Cardiac muscle cell (in vitro differentiated cells and primary cell): ENCODE data around the gene PIK3C2B. TPM values are rescaled to one million over a fixed set of nuclear protein-coding genes. Genes with fewer than 3 reads are reported as not detected.

Source experiments
- DNase-seq, 2 donors: peaks; one replicate each; pipeline versions ENCODE4 v3.0.0 to v3.0.0-alpha.2; 2010 to 2017; ENCODE audit warnings: low read depth in 1 of 2, low spot score in 1 of 2
- H3K27ac ChIP-seq: fragments of 200-600 bp; sonication (generic); 2 replicates; pipeline ENCODE4 v1.5.1; 2016
- H3K27me3 ChIP-seq: fragments of 200-600 bp; sonication (generic); 2 replicates; pipeline ENCODE4 v1.6.0; 2016; ENCODE audit warnings: control low read depth
- H3K36me3 ChIP-seq: fragments of 200-600 bp; sonication (generic); 2 replicates; pipeline ENCODE4 v1.5.1; 2016; ENCODE audit warnings: control low read depth
- H3K4me1 ChIP-seq: fragments of 200-600 bp; sonication (generic); 2 replicates; pipeline ENCODE4 v1.8.1; 2017; ENCODE audit warnings: low read depth, mild to moderate bottlenecking, mixed run types
- H3K4me3 ChIP-seq: fragments of 200-600 bp; sonication (generic); 2 replicates; pipeline ENCODE4 v1.5.1; 2016; ENCODE audit warnings: mild to moderate bottlenecking
- H3K9me3 ChIP-seq: fragments of 200-600 bp; sonication (generic); 2 replicates; pipeline ENCODE4 v1.5.1; 2017; ENCODE audit warnings: low read depth, mild to moderate bottlenecking, control low read depth
- polyA plus RNA-seq: library from polyadenylated mRNA; unstranded; fragments of >200 nt; fragmentation: Nextera tagmentation; extraction: Ambion mirVana; gene quantifications from 2 replicates; pipeline ENCODE4 v1.2.1, GENCODE V29; 2016
- total RNA-seq: library from RNA; depleted of rRNA; stranded (reverse); fragments of >200 nt; gene quantifications from 2 replicates; pipeline ENCODE4 v1.2.3, GENCODE V29; 2016
- TF ChIP-seq, protein P1 (sequence below): IDR thresholded peaks from 2 replicates; pipeline ENCODE4 v1.5.1; 2012; ENCODE audit warnings: low read depth, mild to moderate bottlenecking, low read length

PIK3C2B gene
- total and polyA plus RNA-seq, 2 experiments from 2014 or later = 11.2 to 23.3 TPM

DNA sequence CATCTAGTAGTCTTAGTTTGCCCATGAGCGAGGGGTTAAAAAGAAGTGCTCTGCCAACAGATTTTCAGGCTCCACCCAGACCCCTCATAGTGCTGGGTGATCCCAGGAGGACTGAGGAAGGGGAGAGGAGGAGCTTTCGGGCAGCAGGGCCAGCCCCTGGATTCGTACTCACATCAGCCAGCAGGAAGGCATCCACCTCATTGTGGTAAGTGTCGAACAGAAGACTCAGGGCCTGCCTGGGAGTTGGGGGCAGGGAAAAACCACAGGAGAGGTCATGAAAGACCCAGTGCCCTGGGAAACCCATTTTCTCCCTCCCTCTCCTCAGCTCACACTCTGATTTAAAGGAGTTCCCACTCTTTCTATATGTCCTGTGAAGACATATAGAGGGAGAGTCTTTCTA lies 34.9 kb downstream of the PIK3C2B start:
- peaks cover 45% of the 10 kb centered on the region for H3K36me3 ChIP-seq
- TF ChIP-seq, protein P1, sequence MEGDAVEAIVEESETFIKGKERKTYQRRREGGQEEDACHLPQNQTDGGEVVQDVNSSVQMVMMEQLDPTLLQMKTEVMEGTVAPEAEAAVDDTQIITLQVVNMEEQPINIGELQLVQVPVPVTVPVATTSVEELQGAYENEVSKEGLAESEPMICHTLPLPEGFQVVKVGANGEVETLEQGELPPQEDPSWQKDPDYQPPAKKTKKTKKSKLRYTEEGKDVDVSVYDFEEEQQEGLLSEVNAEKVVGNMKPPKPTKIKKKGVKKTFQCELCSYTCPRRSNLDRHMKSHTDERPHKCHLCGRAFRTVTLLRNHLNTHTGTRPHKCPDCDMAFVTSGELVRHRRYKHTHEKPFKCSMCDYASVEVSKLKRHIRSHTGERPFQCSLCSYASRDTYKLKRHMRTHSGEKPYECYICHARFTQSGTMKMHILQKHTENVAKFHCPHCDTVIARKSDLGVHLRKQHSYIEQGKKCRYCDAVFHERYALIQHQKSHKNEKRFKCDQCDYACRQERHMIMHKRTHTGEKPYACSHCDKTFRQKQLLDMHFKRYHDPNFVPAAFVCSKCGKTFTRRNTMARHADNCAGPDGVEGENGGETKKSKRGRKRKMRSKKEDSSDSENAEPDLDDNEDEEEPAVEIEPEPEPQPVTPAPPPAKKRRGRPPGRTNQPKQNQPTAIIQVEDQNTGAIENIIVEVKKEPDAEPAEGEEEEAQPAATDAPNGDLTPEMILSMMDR = no peak
- peaks cover 9% of the 10 kb centered on the region for H3K4me1 ChIP-seq

DNA sequence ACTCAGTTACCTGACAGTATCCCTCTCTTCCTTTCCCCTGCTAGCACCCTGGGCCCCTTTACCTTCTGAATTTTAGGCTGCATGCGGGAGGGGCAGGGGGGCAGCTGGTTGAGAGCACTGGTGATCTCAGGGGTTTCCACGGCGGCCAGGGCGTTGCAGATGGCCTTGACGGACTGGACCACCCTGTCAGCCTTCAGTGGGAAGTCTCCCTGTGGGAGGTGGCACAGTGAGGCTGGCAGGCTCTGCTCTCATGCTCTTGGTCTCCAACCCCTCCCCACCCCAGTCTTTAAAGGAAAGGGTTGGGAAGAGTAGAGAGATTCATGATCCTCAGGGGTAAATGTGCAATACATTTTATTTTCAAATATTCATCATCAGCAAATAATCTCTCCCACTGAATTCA lies 36.9 kb downstream of the PIK3C2B start:
- Histone ChIP-seq H3K9me3 (no peaks in the 10 kb centered on the region), H3K36me3 (peaks cover 51% of the 10 kb centered on the region), H3K4me1 (no peaks in the 10 kb centered on the region), H3K27ac (no peak overlapping the region), H3K27me3 (no peaks in the 10 kb centered on the region), H3K4me3 (no peak overlapping the region)
- TF ChIP-seq, protein P1 = no peak
- DNase-seq = no peak

More for the DNA sequence above, 34.9 kb downstream of the PIK3C2B start:
- Histone ChIP-seq H3K4me3 (no peak overlapping the region), H3K27me3 (no peaks in the 10 kb centered on the region), H3K27ac (no peak overlapping the region), H3K9me3 (no peaks in the 10 kb centered on the region)
- DNase-seq = no peak

DNA sequence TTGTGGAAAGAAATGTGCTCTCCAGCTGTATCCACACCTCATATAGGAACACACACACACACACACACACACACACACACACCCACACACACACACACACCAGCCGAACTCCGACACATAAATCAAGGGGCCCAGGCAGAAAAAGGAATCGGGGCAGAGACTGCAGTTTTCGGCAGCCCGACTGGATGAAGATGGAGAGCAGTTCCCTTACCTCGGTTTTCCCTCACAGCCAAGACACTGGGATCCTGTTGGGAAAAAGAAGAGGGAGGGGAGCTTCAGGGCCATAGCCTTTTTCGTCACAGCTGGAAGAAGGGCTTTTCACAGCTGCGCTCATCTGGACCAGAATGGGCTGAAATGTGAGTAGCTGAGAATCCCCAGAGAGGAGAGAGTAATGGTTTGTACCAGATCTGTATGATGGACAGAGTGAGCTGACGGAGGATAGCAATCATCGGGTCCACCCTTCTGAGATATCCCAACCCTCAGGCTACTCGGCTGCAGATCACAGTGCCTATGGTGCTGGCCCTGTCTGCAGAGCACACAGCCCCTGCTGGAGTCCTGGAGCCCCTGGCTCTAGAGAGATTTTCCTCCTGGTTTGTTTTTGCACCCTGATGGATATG lies 37.7 kb downstream of the PIK3C2B start:
- no peak overlapping the region for H3K27ac ChIP-seq
- TF ChIP-seq, protein P1 = no peak
- peaks cover 46% of the 10 kb centered on the region for H3K36me3 ChIP-seq
- no peak for DNase-seq
- H3K4me3 ChIP-seq = no peak overlapping the region
- no peaks in the 10 kb centered on the region for H3K27me3 ChIP-seq
- H3K4me1 ChIP-seq = no peaks in the 10 kb centered on the region
- H3K9me3 ChIP-seq = no peaks in the 10 kb centered on the region

DNA sequence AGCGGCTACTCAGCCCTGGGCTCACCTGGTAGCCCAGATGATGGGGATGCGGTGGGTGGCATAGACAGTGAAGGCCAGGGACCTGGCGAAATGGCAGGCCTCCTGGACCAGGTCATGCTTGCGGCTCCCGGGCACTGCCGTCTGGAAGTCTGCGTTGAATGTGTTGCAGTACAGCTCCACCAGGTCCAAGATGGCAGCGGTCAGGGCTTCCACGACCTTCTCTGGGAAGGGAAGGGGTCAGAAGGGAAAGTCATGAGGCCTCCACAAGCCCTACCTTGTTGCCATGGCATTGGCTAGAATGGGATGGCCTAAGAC lies 38.8 kb downstream of the PIK3C2B start:
- Histone ChIP-seq H3K27me3 (no peaks in the 10 kb centered on the region), H3K36me3 (peaks cover 44% of the 10 kb centered on the region), H3K27ac (no peak overlapping the region), H3K9me3 (no peaks in the 10 kb centered on the region), H3K4me1 (peaks cover 11% of the 10 kb centered on the region), H3K4me3 (no peak overlapping the region)
- no peak for DNase-seq
- TF ChIP-seq, protein P1 = no peak

DNA sequence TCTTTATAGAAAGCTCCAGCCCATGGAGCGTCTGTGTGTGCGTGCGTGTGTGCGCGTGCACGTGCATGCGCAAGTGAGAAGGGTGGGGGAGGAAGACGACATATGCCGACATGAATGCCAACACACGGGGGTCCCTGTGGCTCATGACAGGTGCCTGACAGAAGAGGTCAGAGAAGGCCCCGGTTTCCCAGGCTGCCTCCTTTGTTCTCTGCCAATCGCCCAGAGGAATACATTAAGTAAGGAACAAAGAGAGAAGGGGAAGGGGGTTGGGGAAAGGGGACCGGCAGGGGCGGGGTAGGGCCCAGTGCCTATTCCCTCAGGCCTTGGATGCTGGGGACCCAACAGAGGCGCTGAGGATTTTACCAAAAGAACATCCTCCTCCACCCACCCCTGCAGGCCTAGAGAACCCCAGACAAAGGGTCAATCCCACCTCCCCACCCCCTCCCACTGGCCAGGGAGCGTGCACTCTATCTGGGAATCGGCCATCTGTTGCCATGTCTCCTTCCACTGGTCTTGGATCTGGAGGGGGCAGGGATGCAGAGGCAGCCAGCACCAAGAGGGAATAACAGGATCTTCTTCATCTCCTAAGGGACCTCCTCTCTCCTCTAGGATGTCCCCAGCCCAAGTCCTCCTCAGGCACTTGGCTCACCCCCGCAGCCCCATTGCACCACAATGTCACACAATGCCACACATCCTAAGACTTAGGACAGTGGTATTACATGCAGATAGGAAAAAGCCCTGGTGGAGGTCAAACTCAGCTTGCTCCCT lies 39.4 kb downstream of the PIK3C2B start:
- no peak overlapping the region for H3K27ac ChIP-seq
- no peak overlapping the region for H3K4me3 ChIP-seq
- no peaks in the 10 kb centered on the region for H3K9me3 ChIP-seq
- H3K4me1 ChIP-seq = peaks cover 15% of the 10 kb centered on the region
- H3K27me3 ChIP-seq = no peaks in the 10 kb centered on the region
- H3K36me3 ChIP-seq = peaks cover 38% of the 10 kb centered on the region
- TF ChIP-seq, protein P1 = no peak
- DNase-seq = no peak
